ENCODE measurements around the gene TFPI.

DNA sequence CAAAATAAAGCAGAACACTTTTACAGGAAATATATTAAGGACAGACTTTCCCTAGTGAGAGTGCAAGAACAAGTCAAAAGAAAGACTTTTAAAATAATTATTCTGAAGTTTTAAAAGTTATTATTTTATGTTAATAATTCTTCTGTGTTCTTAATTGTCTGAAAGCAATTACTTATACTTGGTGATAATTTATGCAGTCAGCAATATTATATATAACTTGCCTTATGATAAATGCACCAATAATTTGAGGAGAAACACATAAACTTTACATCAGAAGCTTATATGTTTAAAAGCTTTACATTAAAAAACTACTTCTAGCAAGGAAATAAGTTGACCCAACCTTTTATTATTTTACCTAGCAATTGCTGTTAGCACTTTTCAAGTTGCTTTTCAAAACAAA, 102.7 kb downstream of the TFPI start:
- TF ChIP-seq, protein P1, sequence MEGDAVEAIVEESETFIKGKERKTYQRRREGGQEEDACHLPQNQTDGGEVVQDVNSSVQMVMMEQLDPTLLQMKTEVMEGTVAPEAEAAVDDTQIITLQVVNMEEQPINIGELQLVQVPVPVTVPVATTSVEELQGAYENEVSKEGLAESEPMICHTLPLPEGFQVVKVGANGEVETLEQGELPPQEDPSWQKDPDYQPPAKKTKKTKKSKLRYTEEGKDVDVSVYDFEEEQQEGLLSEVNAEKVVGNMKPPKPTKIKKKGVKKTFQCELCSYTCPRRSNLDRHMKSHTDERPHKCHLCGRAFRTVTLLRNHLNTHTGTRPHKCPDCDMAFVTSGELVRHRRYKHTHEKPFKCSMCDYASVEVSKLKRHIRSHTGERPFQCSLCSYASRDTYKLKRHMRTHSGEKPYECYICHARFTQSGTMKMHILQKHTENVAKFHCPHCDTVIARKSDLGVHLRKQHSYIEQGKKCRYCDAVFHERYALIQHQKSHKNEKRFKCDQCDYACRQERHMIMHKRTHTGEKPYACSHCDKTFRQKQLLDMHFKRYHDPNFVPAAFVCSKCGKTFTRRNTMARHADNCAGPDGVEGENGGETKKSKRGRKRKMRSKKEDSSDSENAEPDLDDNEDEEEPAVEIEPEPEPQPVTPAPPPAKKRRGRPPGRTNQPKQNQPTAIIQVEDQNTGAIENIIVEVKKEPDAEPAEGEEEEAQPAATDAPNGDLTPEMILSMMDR (conservative IDR thresholded peaks at IDR 0.05 in 1 of 2, IDR thresholded peaks at IDR 0.05 in 1 of 2; ENCODE audit: extremely low read depth in 1 of 2, insufficient read depth in 1 of 2, low read depth in 1 of 2, low read length in 2 of 2) = no peak
- no peak for TF ChIP-seq EZH2 (IDR thresholded peaks at IDR 0.05; ENCODE audit: borderline replicate concordance, low read length)

All from mammary epithelial cell (primary cell).